PC-9 (cell line): ENCODE measurements around the gene CD48. TPM values are rescaled to one million over a fixed set of nuclear protein-coding genes. Genes with fewer than 3 reads are reported as not detected.

ENCODE experiments used
- BruUV-seq: library from RNA; stranded (reverse); fragments of 400-500 nt; replicated peaks from 2 replicates; lab custom pipeline; 2021; lab: Mats Ljungman, UMichigan
- CTCF ChIA-PET: fragments of 300-600 bp; sonication (Branson Sonifier 250); formaldehyde crosslinking; loops from one replicate; lab custom pipeline; 2022; ENCODE audit warnings: antibody characterized with exemption; lab: Charles Lee
- POLR2A ChIA-PET: fragments of 300-600 bp; sonication (Branson Sonifier 250); formaldehyde crosslinking; loops from one replicate; lab custom pipeline; 2022; ENCODE audit warnings: antibody characterized with exemption; ENCODE audit not compliant: unreplicated experiment; lab: Charles Lee
- DNase-seq, 2 experiments: peaks; one replicate each; pipeline versions ENCODE4 v3.0.0 to v3.0.0-alpha.2; 2015 to 2022; ENCODE audit warnings: mixed read lengths in 1 of 2
- H2AFZ ChIP-seq: fragments of 200-600 bp; sonication (generic); 2 replicates; pipeline ENCODE4 v1.8.1; 2017; ENCODE audit warnings: antibody characterized with exemption
- H3F3A ChIP-seq: fragments of 200-600 bp; sonication (generic); 2 replicates; pipeline ENCODE4 v1.8.1; 2017; ENCODE audit warnings: antibody characterized with exemption, mild to moderate bottlenecking, low read depth; ENCODE audit not compliant: insufficient read depth
- H3K27ac ChIP-seq: fragments of 200-600 bp; sonication (generic); 2 replicates; pipeline ENCODE4 v1.6.1; 2016; ENCODE audit warnings: mixed run types
- H3K27me3 ChIP-seq: fragments of 200-600 bp; sonication (generic); 2 replicates; pipeline ENCODE4 v1.6.1; 2016; ENCODE audit warnings: low read depth, mixed run types; ENCODE audit not compliant: insufficient read depth
- H3K36me3 ChIP-seq: fragments of 200-600 bp; sonication (generic); 2 replicates; pipeline ENCODE4 v1.6.1; 2016; ENCODE audit warnings: low read depth, mixed run types
- H3K4me1 ChIP-seq: fragments of 200-600 bp; sonication (generic); replicated peaks from 2 replicates; pipeline ENCODE4 v1.6.1; 2016; ENCODE audit warnings: mixed run types; ENCODE audit not compliant: insufficient read depth
- H3K4me2 ChIP-seq: fragments of 200-600 bp; sonication (generic); 2 replicates; pipeline ENCODE4 v1.6.1; 2017; ENCODE audit warnings: mixed run types
- H3K4me3 ChIP-seq: fragments of 200-600 bp; sonication (generic); 2 replicates; pipeline ENCODE4 v1.6.1; 2016; ENCODE audit warnings: mixed run types
- H3K79me2 ChIP-seq: fragments of 200-600 bp; sonication (generic); 2 replicates; pipeline ENCODE4 v1.6.1; 2017; ENCODE audit warnings: low read depth, mixed run types
- H3K9me2 ChIP-seq: fragments of 200-600 bp; sonication (generic); 2 replicates; pipeline ENCODE4 v1.8.1; 2017; ENCODE audit warnings: mild to moderate bottlenecking; ENCODE audit not compliant: insufficient read depth
- H3K9me3 ChIP-seq: fragments of 200-600 bp; sonication (generic); 2 replicates; pipeline ENCODE4 v1.8.1; 2016; ENCODE audit warnings: low read depth; ENCODE audit not compliant: insufficient read depth
- H4K20me1 ChIP-seq: fragments of 200-600 bp; sonication (generic); 2 replicates; pipeline ENCODE4 v1.8.1; 2017; ENCODE audit not compliant: insufficient read depth
- CTCF ChIP-seq: fragments of 200-600 bp; sonication (generic); conservative IDR thresholded peaks from 2 replicates; pipeline ENCODE4 v1.6.1; 2017; ENCODE audit warnings: mixed run types, antibody characterized with exemption, mild to moderate bottlenecking, moderate library complexity
- EZH2 ChIP-seq: fragments of 200-600 bp; sonication (generic); IDR thresholded peaks from 2 replicates; pipeline ENCODE4 v1.8.0; 2017; ENCODE audit warnings: antibody characterized with exemption, low read depth
- intact Hi-C: fragments of 100-400 bp; cut with micrococcal nuclease; formaldehyde crosslinking; loops from one replicate; pipeline ENCODE4 v1.10.0; 2022; ENCODE audit not compliant: unreplicated experiment
- total RNA-seq: library from RNA; stranded (reverse); gene quantifications from 2 replicates; pipeline ENCODE4 v1.2.3, GENCODE V29; 2021

Gene CD48
- total RNA-seq, 1 experiment from 2014 or later = not detected

- Histone ChIP-seq H3K27ac (no peak overlapping the region), H4K20me1 (no peaks in the 10 kb centered on the region), H3K79me2 (no peaks in the 10 kb centered on the region), H3K4me3 (no peak overlapping the region), H3K9me2 (no peaks in the 10 kb centered on the region), H3K36me3 (no peaks in the 10 kb centered on the region), H3K4me2 (no peak overlapping the region), H3K9me3 (no peaks in the 10 kb centered on the region), H3K27me3 (peaks cover 1% of the 10 kb centered on the region; the same call in 1 of the 2 replicates), H3F3A (no peaks in the 10 kb centered on the region), H3K4me1 (peaks cover 18% of the 10 kb centered on the region), H2AFZ (no peak overlapping the region)
- TF ChIP-seq CTCF = no peak
- no peak for TF ChIP-seq EZH2
- BruUV-seq = no TSS peak
- CTCF ChIA-PET = no interaction called here
- intact Hi-C loops = no loop called here
- DNase-seq = no peak
- POLR2A ChIA-PET = no interaction called here
Observed at GRCh38 chr1:160723332-160723731, 11.7 kb upstream of the CD48 start.

- Histone ChIP-seq H4K20me1 (no peaks in the 10 kb centered on the region), H2AFZ (no peak overlapping the region), H3K79me2 (no peaks in the 10 kb centered on the region), H3K27me3 (peaks cover 6% of the 10 kb centered on the region; the same call in 1 of the 2 replicates), H3K4me2 (no peak overlapping the region), H3K27ac (no peak overlapping the region), H3K9me2 (no peaks in the 10 kb centered on the region), H3K4me1 (peaks cover 18% of the 10 kb centered on the region), H3K9me3 (no peaks in the 10 kb centered on the region), H3K36me3 (no peaks in the 10 kb centered on the region), H3F3A (no peaks in the 10 kb centered on the region), H3K4me3 (no peak overlapping the region)
- CTCF ChIA-PET = no interaction called here
- DNase-seq = no peak
- TF ChIP-seq CTCF (no peak), EZH2 (no peak)
- no TSS peak for BruUV-seq
- POLR2A ChIA-PET = no interaction called here
- intact Hi-C loops = no loop called here
Observed at GRCh38 chr1:160722726-160723125, 11.1 kb upstream of the CD48 start.

GRCh38 chr1:160721473-160721872 is 9.9 kb upstream of the CD48 start:
- intact Hi-C loops = no loop called here
- peaks cover 10% of the 10 kb centered on the region for H3K4me1 ChIP-seq
- no peaks in the 10 kb centered on the region for H3F3A ChIP-seq
- TF ChIP-seq CTCF = no peak
- no peak for TF ChIP-seq EZH2
- no peaks in the 10 kb centered on the region for H3K79me2 ChIP-seq
- no peaks in the 10 kb centered on the region for H3K9me2 ChIP-seq
- ChIA-PET POLR2A (interaction anchor here (0.6 kb wide), 1 partner anchor 324 kb away, joined by 4 read pairs; the partner anchor contains the start of gene USF1), CTCF (no interaction called here)
- H3K27me3 ChIP-seq = peaks cover 18% of the 10 kb centered on the region
- no peak for DNase-seq
- no TSS peak for BruUV-seq
- no peak overlapping the region for H3K27ac ChIP-seq
- no peak overlapping the region for H2AFZ ChIP-seq
- H3K36me3 ChIP-seq = no peaks in the 10 kb centered on the region
- no peak overlapping the region for H3K4me3 ChIP-seq
- H3K4me2 ChIP-seq = no peak overlapping the region
- H4K20me1 ChIP-seq = no peaks in the 10 kb centered on the region
- no peaks in the 10 kb centered on the region for H3K9me3 ChIP-seq
